HG03342 (cell line): ENCODE measurements around the gene OR11L1.

Experiments used
- ATAC-seq: cut with Tn5 transposase; IDR thresholded peaks from one replicate; pipeline ENCODE4 v1.9.1; 2021; ENCODE audit warnings: mild to moderate bottlenecking, moderate library complexity; ENCODE audit not compliant: unreplicated experiment

OR11L1 gene

DNA sequence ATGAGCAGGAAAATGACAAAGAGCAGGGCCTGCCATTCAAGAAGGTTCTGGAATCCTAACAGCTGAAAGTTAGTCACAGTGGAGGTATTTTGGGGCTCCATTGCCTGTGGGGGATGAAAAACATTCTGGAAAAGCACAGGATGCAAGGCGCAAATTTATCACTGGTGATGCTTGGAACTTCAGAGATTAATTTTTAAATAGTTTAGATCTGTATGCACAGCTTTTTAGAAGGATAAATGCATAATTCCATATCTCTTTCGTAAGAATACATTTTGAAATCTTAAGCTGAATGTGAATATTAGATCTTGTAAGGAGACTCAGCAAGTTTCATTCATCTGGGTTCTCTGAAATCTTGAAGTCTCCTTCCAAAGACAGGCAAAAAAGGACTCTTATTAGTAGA is at the start of gene OR11L1:
OR11L1 (minus strand) TSS at position 101 of the 400 bp plus-strand sequence; CDS start at position 101, 0 bp downstream.
- ATAC-seq = no peak

DNA sequence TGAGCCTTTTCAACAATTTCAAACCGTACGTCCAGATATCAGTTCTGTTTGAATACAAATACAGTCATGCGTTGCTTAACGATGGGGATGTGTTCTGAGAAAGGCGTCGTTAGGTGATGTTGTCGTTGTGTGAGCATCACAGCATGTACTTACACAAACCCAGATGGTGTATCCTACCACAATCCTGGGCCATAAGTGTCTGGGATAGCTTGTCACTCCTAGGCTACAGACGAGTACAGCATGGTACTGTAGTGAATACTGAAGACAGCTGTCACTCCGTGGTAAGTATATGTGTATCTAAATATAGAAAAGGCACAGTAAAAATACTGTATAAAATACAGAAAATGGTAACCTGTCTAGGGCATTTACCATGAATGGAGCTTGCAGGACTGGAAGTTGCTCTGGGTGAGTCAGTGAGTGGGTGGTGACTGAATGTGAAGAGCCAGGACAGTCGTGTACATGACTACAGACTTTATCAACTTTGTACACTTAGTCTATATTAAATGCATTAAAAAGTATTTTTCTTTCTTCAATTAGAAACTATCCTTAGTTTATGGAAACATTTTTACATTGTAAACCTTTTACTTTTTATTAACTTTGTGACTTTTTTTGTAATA is 43.2 kb upstream of the OR11L1 start:
- no peak for ATAC-seq

- ATAC-seq = no peak
Observed at GRCh38 chr1:247883346-247883745, 41.6 kb upstream of the OR11L1 start.

- ATAC-seq = no peak
Observed at GRCh38 chr1:247865416-247865815, 23.7 kb upstream of the OR11L1 start.

DNA sequence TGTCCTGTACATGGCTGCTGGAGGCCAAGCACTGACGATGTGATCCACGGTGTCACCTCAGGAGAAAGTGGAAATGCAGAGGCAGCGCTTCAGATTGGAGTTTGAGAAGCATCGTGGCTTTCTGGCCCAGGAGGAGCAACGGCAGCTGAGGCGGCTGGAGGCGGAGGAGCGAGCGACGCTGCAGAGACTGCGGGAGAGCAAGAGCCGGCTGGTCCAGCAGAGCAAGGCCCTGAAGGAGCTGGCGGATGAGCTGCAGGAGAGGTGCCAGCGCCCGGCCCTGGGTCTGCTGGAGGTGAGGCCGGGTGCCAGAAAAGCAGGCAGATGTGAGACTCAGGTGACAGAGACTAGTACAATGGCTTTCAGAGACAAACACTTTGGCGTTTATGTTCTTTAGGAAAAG is 22.9 kb upstream of the OR11L1 start:
- no peak for ATAC-seq

DNA sequence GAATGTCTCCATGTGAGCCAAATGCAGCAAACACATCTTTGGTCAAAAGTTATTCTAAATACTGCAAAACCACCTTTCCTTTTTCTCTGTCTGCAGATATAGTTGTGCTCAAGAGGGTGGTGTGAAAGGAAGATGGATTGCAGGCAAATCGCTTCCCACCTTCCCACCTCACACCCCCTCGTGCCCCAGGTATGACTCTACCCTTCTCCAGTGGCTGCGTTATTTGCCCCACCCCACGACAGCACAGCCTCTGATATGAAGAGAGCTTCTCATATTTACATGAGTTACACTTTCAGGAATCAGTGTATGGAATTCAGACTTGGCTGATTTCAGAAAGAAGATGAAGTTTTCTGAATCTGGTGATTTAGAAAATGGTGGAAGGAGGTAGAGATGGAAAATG is 21.1 kb upstream of the OR11L1 start:
- no peak for ATAC-seq

- no peak for ATAC-seq
Observed at GRCh38 chr1:247857985-247858619, 16.4 kb upstream of the OR11L1 start.

GRCh38 chr1:247857069-247857984 is 15.6 kb upstream of the OR11L1 start, which contains the start of gene TRIM58:
Gene TRIM58, plus strand, starts transcription at chr1:247857187. Its CDS starts 60 bp downstream, at chr1:247857247.
- peak; percentile 61 for ATAC-seq

DNA sequence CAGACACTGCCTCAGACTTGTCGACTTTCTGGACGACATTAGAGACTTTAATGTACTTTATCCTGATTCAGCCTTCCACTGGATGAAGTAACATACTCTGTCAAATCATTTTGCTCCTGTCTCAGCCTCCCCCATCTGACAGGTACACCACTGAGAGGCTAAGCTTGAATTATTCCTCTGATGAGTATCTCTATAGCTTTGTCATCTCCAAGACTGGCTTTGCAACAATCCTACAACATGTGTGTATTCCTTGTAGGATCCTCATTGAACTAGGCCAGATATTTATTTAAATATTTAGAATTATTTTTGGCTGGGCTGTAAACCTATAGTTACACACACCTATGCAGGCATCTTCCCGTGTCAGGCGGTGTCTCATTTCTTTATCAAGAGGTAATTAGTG is 14.2 kb upstream of the OR11L1 start:
- ATAC-seq = no peak

GRCh38 chr1:247854899-247855545 is 13.3 kb upstream of the OR11L1 start:
- no peak for ATAC-seq

- ATAC-seq = no peak
Observed at GRCh38 chr1:247849616-247850015, 7.9 kb upstream of the OR11L1 start.

- ATAC-seq = no peak
Observed at GRCh38 chr1:247848346-247848745, 6.7 kb upstream of the OR11L1 start.

DNA sequence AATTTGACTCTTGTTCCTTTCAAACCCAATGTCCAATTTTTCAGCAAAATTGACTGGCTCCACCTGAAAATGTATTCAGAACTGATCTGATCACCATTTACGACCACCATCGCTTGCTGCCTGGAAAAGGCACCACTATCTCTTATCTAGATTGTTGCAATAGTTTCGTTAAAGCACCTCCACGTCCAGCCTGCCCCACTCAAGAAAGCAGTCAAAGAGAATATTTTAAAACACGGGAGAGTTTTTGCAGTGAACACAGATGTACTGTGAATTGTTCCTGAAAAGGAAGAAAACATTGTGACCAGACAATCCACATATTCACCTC is 4.0 kb upstream of the OR11L1 start:
- no peak for ATAC-seq

GRCh38 chr1:247845011-247845692 is 3.5 kb upstream of the OR11L1 start:
- no peak for ATAC-seq

GRCh38 chr1:247843411-247843810 is 1.7 kb upstream of the OR11L1 start:
- ATAC-seq = no peak

DNA sequence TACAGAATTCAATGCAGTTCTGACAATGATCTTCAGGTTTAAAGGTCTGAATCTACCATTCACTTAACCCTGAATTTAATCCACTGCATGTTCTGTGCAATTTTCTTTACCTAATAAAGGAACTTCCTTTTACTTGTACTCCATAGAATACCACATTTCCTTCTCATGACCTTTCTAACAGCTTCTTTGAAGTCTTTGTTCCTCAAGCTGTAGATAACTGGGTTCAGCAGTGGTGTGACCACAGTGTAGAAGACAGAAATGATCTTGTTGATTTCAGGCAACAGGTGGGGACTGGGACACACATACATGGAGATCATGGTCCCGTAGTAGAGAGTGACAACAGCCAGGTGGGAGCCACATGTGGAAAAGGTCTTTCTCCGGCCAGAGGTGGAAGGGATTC is 878 bp downstream of the OR11L1 start:
- no peak for ATAC-seq

- no peak for ATAC-seq
Observed at GRCh38 chr1:247833601-247834000, 8.1 kb downstream of the OR11L1 start.

DNA sequence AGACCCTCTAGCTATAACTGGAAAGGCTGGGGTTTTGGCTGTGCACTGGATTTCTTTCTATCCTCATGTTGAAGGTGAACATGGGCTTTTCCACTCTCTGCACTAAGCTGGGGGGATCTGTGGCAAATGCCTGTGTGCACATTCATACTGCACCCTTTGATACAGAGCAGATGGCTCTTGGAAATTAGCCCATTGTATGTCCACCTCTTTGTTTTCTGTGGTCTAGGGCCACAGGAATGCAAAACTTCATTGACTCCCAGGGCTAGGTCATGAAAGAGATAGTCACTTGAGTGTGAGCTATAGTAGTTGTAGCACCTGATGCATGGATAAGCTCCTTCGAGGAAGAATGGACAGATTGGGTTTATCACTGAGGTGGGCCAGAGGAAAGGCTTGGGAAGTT is 12.0 kb downstream of the OR11L1 start:
- ATAC-seq = no peak

DNA sequence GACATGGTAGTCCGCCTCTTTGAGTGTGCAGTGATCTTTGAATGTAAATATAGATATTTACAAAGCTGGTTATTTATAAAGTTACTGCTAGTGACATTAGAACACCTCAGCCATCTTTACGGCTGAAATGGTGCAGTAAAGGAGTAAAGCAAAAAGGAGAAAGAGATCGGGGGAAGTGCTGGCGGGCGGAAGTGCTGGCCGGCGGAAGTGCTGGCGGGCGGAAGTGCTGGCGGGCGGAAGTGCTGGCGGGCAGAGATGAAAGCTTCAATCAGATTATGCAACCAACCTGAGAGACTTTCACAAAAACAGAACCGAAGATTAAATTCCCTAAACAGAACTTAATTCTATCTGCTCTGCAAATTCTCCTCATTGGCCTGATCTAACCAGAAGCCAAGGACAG is 16.3 kb downstream of the OR11L1 start:
- ATAC-seq = no peak

GRCh38 chr1:247824023-247824422 is 17.7 kb downstream of the OR11L1 start, which contains the start of gene OR14A16:
Gene OR14A16, minus strand, starts transcription at chr1:247824119. Its CDS starts 8,390 bp downstream, at chr1:247815729.
- ATAC-seq = peak; percentile 61

- no peak for ATAC-seq
Observed at GRCh38 chr1:247822060-247822459, 19.6 kb downstream of the OR11L1 start.
